ENCODE measurements around the gene TMEM59L.

TMEM59L gene

GRCh38 chr19:18659281-18660050 lies 46.8 kb downstream of the TMEM59L start:
- DNase-seq (ENCODE audit: low read depth) = no peak

GRCh38 chr19:18660051-18660910 lies 47.6 kb downstream of the TMEM59L start:
- no peak for DNase-seq (ENCODE audit: low read depth)

GRCh38 chr19:18660939-18661670 lies 48.4 kb downstream of the TMEM59L start:
- no peak for DNase-seq (ENCODE audit: low read depth)

GRCh38 chr19:18662972-18663732 lies 50.5 kb downstream of the TMEM59L start:
- DNase-seq (ENCODE audit: low read depth) = no peak

- no peak for DNase-seq (ENCODE audit: low read depth)
Observed at GRCh38 chr19:18663940-18664530, 51.4 kb downstream of the TMEM59L start.

GRCh38 chr19:18665771-18666202 lies 53.1 kb downstream of the TMEM59L start:
- no peak for DNase-seq (ENCODE audit: low read depth)

- no peak for DNase-seq (ENCODE audit: low read depth)
Observed at GRCh38 chr19:18666317-18666716, 53.6 kb downstream of the TMEM59L start.

GRCh38 chr19:18666784-18667183 lies 54.1 kb downstream of the TMEM59L start:
- DNase-seq (ENCODE audit: low read depth) = no peak

- DNase-seq (ENCODE audit: low read depth) = no peak
Observed at GRCh38 chr19:18667531-18668251, 55.0 kb downstream of the TMEM59L start.

GRCh38 chr19:18668252-18668631 lies 55.6 kb downstream of the TMEM59L start:
- no peak for DNase-seq (ENCODE audit: low read depth)

GRCh38 chr19:18668744-18669523 lies 56.3 kb downstream of the TMEM59L start:
- DNase-seq (ENCODE audit: low read depth) = no peak

- no peak for DNase-seq (ENCODE audit: low read depth)
Observed at GRCh38 chr19:18669524-18669817, 56.8 kb downstream of the TMEM59L start.

GRCh38 chr19:18669883-18670282 lies 57.2 kb downstream of the TMEM59L start:
- no peak for DNase-seq (ENCODE audit: low read depth)

- no peak for DNase-seq (ENCODE audit: low read depth)
Observed at GRCh38 chr19:18670312-18670711, 57.6 kb downstream of the TMEM59L start.
